ENCODE results near the gene TUNAR.

The TUNAR gene

GRCh38 chr14:95831468-95831867, 45.2 kb upstream of the TUNAR start:
- TF ChIP-seq YY1 (IDR thresholded peaks at IDR 0.05; ENCODE audit: low read depth): no peak
- TF ChIP-seq REST (IDR thresholded peaks at IDR 0.05; ENCODE audit: low read depth): no peak
- no peak for TF ChIP-seq TAF1 (IDR thresholded peaks at IDR 0.05; ENCODE audit: low read depth)
- no peak for TF ChIP-seq NFIC (IDR thresholded peaks at IDR 0.05)
- TF ChIP-seq EGR1 (IDR thresholded peaks at IDR 0.05): no peak
- TF ChIP-seq EP300 (IDR thresholded peaks at IDR 0.05; ENCODE audit: borderline replicate concordance): no peak
- no peak for TF ChIP-seq TCF12 (IDR thresholded peaks at IDR 0.05; ENCODE audit: low read depth)
- no peak for TF ChIP-seq CEBPB (IDR thresholded peaks at IDR 0.05)
- no peak for TF ChIP-seq CREB1 (IDR thresholded peaks at IDR 0.05; ENCODE audit: low read depth)
- TF ChIP-seq FOXM1 (IDR thresholded peaks at IDR 0.05; ENCODE audit: borderline replicate concordance, low read depth): no peak
- no peak for TF ChIP-seq ZBTB7A (IDR thresholded peaks at IDR 0.05; ENCODE audit: low read depth)
- no peak for TF ChIP-seq RAD21 (IDR thresholded peaks at IDR 0.05; ENCODE audit: low read depth)
- no peak for TF ChIP-seq USF1 (IDR thresholded peaks at IDR 0.05)

GRCh38 chr14:95832012-95832411, 44.6 kb upstream of the TUNAR start:
- TF ChIP-seq ZBTB7A (IDR thresholded peaks at IDR 0.05; ENCODE audit: low read depth): no peak
- TF ChIP-seq CREB1 (IDR thresholded peaks at IDR 0.05; ENCODE audit: low read depth): no peak
- no peak for TF ChIP-seq MAX (IDR thresholded peaks at IDR 0.05)
- TF ChIP-seq TCF12 (IDR thresholded peaks at IDR 0.05; ENCODE audit: low read depth): no peak
- TF ChIP-seq TAF1 (IDR thresholded peaks at IDR 0.05; ENCODE audit: low read depth): no peak
- no peak for TF ChIP-seq TEAD4 (IDR thresholded peaks at IDR 0.05)
- no peak for TF ChIP-seq EP300 (IDR thresholded peaks at IDR 0.05; ENCODE audit: borderline replicate concordance)
- TF ChIP-seq USF1 (IDR thresholded peaks at IDR 0.05): no peak
- TF ChIP-seq FOXM1 (IDR thresholded peaks at IDR 0.05; ENCODE audit: borderline replicate concordance, low read depth): no peak
- TF ChIP-seq RAD21 (IDR thresholded peaks at IDR 0.05; ENCODE audit: low read depth): no peak
- no peak for TF ChIP-seq EGR1 (IDR thresholded peaks at IDR 0.05)
- no peak for TF ChIP-seq CEBPB (IDR thresholded peaks at IDR 0.05)
- TF ChIP-seq YY1 (IDR thresholded peaks at IDR 0.05; ENCODE audit: low read depth): no peak
- TF ChIP-seq NFIC (IDR thresholded peaks at IDR 0.05): no peak
- no peak for TF ChIP-seq REST (IDR thresholded peaks at IDR 0.05; ENCODE audit: low read depth)

GRCh38 chr14:95833429-95833828, 43.2 kb upstream of the TUNAR start:
- TF ChIP-seq CEBPB (IDR thresholded peaks at IDR 0.05): no peak
- peak; percentile 86 for TF ChIP-seq USF1 (IDR thresholded peaks at IDR 0.05)

GRCh38 chr14:95834496-95834895, 42.1 kb upstream of the TUNAR start:
- TF ChIP-seq ZBTB7A (IDR thresholded peaks at IDR 0.05; ENCODE audit: low read depth) (no peak), YY1 (IDR thresholded peaks at IDR 0.05; ENCODE audit: low read depth) (no peak), REST (IDR thresholded peaks at IDR 0.05; ENCODE audit: low read depth) (no peak), MAX (IDR thresholded peaks at IDR 0.05) (no peak), TAF1 (IDR thresholded peaks at IDR 0.05; ENCODE audit: low read depth) (no peak), USF1 (IDR thresholded peaks at IDR 0.05) (no peak), CREB1 (IDR thresholded peaks at IDR 0.05; ENCODE audit: low read depth) (no peak), EP300 (IDR thresholded peaks at IDR 0.05; ENCODE audit: borderline replicate concordance) (no peak), FOXM1 (IDR thresholded peaks at IDR 0.05; ENCODE audit: borderline replicate concordance, low read depth) (no peak)

Measured in Ishikawa (cell line).